H1 (cell line): ENCODE measurements around the gene CALR. TPM values are rescaled to one million over a fixed set of nuclear protein-coding genes. Genes with fewer than 3 reads are reported as not detected.

Source experiments
- CBX5 ChIP-seq: fragments of 300-800, 300-1000 bp; sonication (generic); IDR thresholded peaks from 2 replicates; pipeline ENCODE4 v1.7.1; 2016; ENCODE audit warnings: antibody characterized with exemption, low read length, low read depth
- CHD1 ChIP-seq: IDR thresholded peaks from 2 replicates; pipeline ENCODE4 v1.6.1; 2012; ENCODE audit warnings: low read depth, low read length, improper control_type of control experiment
- CHD2 ChIP-seq: IDR thresholded peaks from 2 replicates; pipeline ENCODE4 v1.6.1; 2012; ENCODE audit warnings: low read length, improper control_type of control experiment
- KDM1A ChIP-seq: fragments of 200-600, 300-600 bp; sonication (generic); IDR thresholded peaks from 2 replicates; pipeline ENCODE4 v1.7.1; 2016; ENCODE audit warnings: mild to moderate bottlenecking, low read length, borderline replicate concordance
- KDM4A ChIP-seq: IDR thresholded peaks from one replicate; pipeline ENCODE4 v1.7.1; 2012; ENCODE audit warnings: low read depth, mild to moderate bottlenecking, moderate library complexity, low read length, inconsistent platforms; ENCODE audit not compliant: severe bottlenecking
- SIN3A ChIP-seq, 2 experiments: IDR thresholded peaks in 1 of 2; conservative IDR thresholded peaks in 1 of 2; 2 replicates each; pipeline ENCODE4 v1.6.1; 2011 to 2012; ENCODE audit warnings: low read length in 2 of 2, improper control_type of control experiment in 1 of 2, low read depth in 1 of 2, mild to moderate bottlenecking in 1 of 2
- polyA plus RNA-seq, 7 experiments: library from polyadenylated mRNA; depleted of rRNA in 3 of 7; stranded (reverse) in 5 of 7; unstranded in 2 of 7; fragments of >200 nt in 5 of 7; fragments of 200-250 nt in 2 of 7; gene quantifications; 1 replicate in 5 of 7; 2 replicates in 1 of 7; 4 replicates in 1 of 7; pipeline versions ENCODE4 v1.2.1 to v1.2.3, GENCODE V29; 2011 to 2013; ENCODE audit warnings: missing spikeins in 2 of 7, mixed read lengths in 2 of 7
- total RNA-seq: library from RNA; stranded (reverse); fragmentation: NEBNext Ultra II Directional; extraction: Animal tissue kit (Norgen Biotek cat#: 25700); gene quantifications from 2 replicates; pipeline ENCODE4 v1.2.1, GENCODE V29; 2021

The CALR gene
- total and polyA plus RNA-seq, 2 of the 8 experiments (the other 6 are each of a cell fraction or from before 2014, with no cell fraction given): 591 to 1,155 TPM

DNA sequence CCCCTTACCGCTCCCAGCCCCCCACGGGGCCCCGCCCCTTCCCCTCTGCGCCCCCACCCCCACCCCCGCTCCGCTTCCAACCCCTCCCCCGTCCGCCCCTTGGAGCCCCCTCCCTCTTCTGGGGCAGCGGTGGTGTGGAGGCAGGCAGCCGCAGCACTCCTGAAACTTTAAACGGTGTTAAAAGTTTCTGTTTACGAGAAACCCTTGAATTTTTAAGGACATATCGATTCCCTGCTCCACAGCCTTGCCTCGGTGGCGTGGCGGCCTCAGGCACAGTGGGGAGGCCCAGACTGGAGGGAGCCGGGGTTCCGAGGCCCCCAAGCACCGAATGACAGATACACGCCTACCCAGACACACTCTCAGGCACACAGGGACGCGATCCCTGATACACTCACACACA is 52.0 kb downstream of the CALR start (continued):
- no peak for TF ChIP-seq CHD2
- no peak for TF ChIP-seq KDM4A
- TF ChIP-seq CHD1: no peak
- no peak for TF ChIP-seq CBX5
- no peak for TF ChIP-seq SIN3A (conservative IDR thresholded peaks at IDR 0.05 in 1 of 2, IDR thresholded peaks at IDR 0.05 in 1 of 2; ENCODE audit: low read depth in 1 of 2, low read length in 2 of 2)
- TF ChIP-seq KDM1A: no peak
- TF ChIP-seq, all 59 proteins: peak for 0
